OCI-LY3 (cell line): ENCODE measurements around the gene GSG1L.

Experiments
- H2AFZ ChIP-seq: fragments of 200-600, 300-600 bp; shearing (Covaris generic); 2 replicates; pipeline ENCODE4 v1.6.0; 2014; ENCODE audit warnings: antibody characterized with exemption, low read depth, low read length
- H3K27ac ChIP-seq: fragments of 200-600, 300-600 bp; sonication (generic); 2 replicates; pipeline ENCODE4 v1.5.1; 2014; ENCODE audit warnings: mild to moderate bottlenecking, low read length, moderate library complexity, mixed read lengths
- H3K27me3 ChIP-seq: fragments of 200-600, 300-600 bp; sonication (generic); 2 replicates; pipeline ENCODE4 v1.6.1; 2014; ENCODE audit warnings: low read depth, low read length, mixed read lengths
- H3K36me3 ChIP-seq: fragments of 200-600, 300-600 bp; sonication (generic); replicated peaks from 2 replicates; pipeline ENCODE3; 2014; ENCODE audit warnings: low read depth, low read length, mixed read lengths
- H3K4me1 ChIP-seq: fragments of 300-600, 200-600 bp; sonication (generic); 2 replicates; pipeline ENCODE4 v1.6.1; 2014; ENCODE audit warnings: low read length, mixed read lengths
- H3K4me2 ChIP-seq: fragments of 200-600, 300-600 bp; sonication (generic); 2 replicates; pipeline ENCODE4 v1.6.1; 2014; ENCODE audit warnings: low read length, mixed read lengths
- H3K4me3 ChIP-seq: fragments of 300-600, 200-600 bp; sonication (generic); 2 replicates; pipeline ENCODE4 v1.5.1; 2014; ENCODE audit warnings: antibody characterized with exemption, mild to moderate bottlenecking, low read length, moderate library complexity
- H3K79me2 ChIP-seq: fragments of 300-600, 200-600 bp; shearing (Covaris generic); 2 replicates; pipeline ENCODE4 v1.6.1; 2014; ENCODE audit warnings: mild to moderate bottlenecking, low read length, mixed read lengths
- H3K9ac ChIP-seq: fragments of 300-600, 200-600 bp; shearing (Covaris generic); 2 replicates; pipeline ENCODE4 v1.6.0; 2014; ENCODE audit warnings: mild to moderate bottlenecking, low read length, moderate library complexity
- H3K9me3 ChIP-seq: fragments of 200-600, 300-600 bp; shearing (Covaris generic); 2 replicates; pipeline ENCODE4 v1.6.1; 2014; ENCODE audit warnings: low read length, mixed read lengths; ENCODE audit not compliant: insufficient read depth
- H4K20me1 ChIP-seq: fragments of 200-600, 300-600 bp; sonication (generic); 2 replicates; pipeline ENCODE4 v1.6.1; 2016; ENCODE audit warnings: low read length, mixed read lengths; ENCODE audit not compliant: insufficient read depth
- CTCF ChIP-seq: fragments of 200-600, 300-600 bp; sonication (generic); IDR thresholded peaks from 2 replicates; pipeline ENCODE4 v1.5.1; 2014; ENCODE audit warnings: antibody characterized with exemption, low read length, low read depth
- EZH2phosphoT487 ChIP-seq: fragments of 200-600 bp; shearing (Covaris generic); IDR thresholded peaks from 2 replicates; pipeline ENCODE4 v1.6.1; 2018; ENCODE audit warnings: antibody characterized with exemption, mixed run types, low read depth

GSG1L gene

DNA sequence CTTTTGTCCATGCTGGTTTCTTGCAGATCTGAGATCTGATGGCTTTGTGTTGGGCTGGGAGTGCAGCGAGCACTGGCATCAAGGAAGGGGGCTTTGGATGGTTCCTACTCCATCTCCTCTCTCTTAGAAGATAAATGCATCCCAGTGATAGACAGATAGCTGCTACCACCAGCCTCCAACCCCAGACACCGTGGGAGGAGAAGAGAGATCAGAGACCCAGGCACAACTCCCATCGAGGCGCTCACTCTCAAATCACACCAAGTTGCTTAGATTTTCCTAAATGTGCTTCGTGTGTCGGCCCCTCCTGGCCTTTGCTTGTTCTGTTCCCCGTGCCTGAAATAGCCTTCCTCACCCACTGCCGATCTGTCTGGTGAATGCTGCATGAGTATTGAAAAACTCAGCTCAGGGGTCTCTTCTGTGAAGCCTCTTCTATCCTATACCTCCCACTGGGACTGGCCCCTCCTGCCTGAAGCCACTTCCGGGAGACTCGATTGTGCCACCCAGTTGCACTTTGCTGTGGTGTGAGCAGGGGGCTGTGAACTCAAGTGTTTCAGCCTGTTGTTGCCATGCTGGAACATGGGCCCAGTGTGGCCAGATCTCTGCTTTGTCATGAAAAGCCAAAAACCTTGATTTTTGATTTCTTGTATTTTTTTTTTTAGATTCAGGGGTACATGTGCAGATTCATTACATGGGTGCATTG lies 242.7 kb downstream of the GSG1L start:
- Histone ChIP-seq H3K4me2 (no peak overlapping the region), H3K9ac (no peak overlapping the region), H4K20me1 (no peaks in the 10 kb centered on the region), H3K27me3 (peaks cover 27% of the 10 kb centered on the region), H3K79me2 (no peaks in the 10 kb centered on the region), H3K9me3 (no peaks in the 10 kb centered on the region), H2AFZ (no peak overlapping the region), H3K36me3 (no peaks in the 10 kb centered on the region), H3K27ac (no peak overlapping the region), H3K4me1 (no peaks in the 10 kb centered on the region), H3K4me3 (no peak overlapping the region)
- TF ChIP-seq CTCF = no peak

DNA sequence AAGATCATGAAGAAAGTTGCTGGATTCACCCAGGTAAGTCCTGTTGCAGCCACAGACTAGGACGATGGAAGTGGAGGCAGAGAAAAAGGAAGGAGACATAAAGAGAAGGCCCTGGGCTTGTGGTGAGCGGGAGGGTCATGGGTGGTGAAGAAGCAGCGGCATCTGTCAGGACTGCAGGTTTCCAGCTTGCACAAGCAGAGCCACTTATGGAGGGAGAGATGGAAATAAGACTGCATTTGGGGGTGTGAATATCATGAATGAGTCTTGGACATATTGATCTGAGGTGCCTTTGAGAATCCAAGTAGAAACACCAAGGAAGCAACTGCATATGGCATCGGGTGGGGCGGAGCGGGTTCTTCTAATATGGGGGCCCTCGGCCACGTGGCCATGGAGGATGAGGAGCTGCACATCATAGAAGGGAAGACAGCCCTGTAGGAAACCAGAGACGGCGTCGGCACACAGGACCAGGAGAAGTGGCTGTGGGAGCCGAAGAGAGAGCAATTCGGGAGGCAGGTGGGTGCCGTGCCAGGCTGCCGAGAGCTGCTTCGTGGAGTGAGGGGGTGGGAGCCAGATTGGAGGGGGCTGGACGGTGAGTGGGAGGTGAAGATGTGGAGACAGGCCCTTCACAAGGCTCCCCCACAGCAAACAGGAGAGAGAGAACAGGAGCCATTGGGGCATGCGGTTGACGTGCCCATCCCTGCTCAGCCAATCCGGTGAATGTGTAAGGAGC lies 243.5 kb downstream of the GSG1L start:
- no peak overlapping the region for H3K4me3 ChIP-seq
- no peak overlapping the region for H3K9ac ChIP-seq
- H3K79me2 ChIP-seq = no peaks in the 10 kb centered on the region
- H3K27me3 ChIP-seq = peaks cover 28% of the 10 kb centered on the region
- no peaks in the 10 kb centered on the region for H3K9me3 ChIP-seq
- no peak for TF ChIP-seq CTCF
- TF ChIP-seq EZH2phosphoT487 = no peak
- H4K20me1 ChIP-seq = no peaks in the 10 kb centered on the region
- H3K4me1 ChIP-seq = no peaks in the 10 kb centered on the region
- H2AFZ ChIP-seq = no peak overlapping the region
- no peak overlapping the region for H3K4me2 ChIP-seq
- no peaks in the 10 kb centered on the region for H3K36me3 ChIP-seq
- no peak overlapping the region for H3K27ac ChIP-seq

GRCh38 chr16:27819356-27819755 lies 244.2 kb downstream of the GSG1L start:
- Histone ChIP-seq H3K27ac (no peak overlapping the region), H3K27me3 (peaks cover 28% of the 10 kb centered on the region), H3K9me3 (no peaks in the 10 kb centered on the region), H3K4me3 (no peak overlapping the region), H3K4me2 (no peak overlapping the region), H3K36me3 (no peaks in the 10 kb centered on the region), H3K79me2 (no peaks in the 10 kb centered on the region), H3K4me1 (no peaks in the 10 kb centered on the region), H2AFZ (no peak overlapping the region), H3K9ac (no peak overlapping the region), H4K20me1 (no peaks in the 10 kb centered on the region)
- TF ChIP-seq CTCF (no peak), EZH2phosphoT487 (no peak)

DNA sequence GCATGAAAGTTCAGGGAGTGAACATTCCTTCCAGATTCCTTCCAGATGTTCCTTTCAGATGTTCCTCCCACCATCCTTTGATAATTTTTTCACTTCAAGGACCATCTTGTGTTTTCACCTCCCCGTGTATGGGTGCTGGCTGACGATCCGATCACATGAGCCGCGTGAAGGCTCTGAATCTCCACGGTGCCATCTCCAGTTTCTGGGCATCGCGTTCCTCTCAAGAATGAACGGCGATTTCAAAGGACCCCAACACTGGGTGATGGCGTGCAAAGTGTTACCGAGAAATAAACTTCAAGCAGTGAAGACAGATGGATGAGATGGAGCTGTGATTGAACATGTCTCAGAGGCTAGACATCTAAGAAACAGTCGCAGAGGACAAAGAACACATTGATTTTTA lies 245.3 kb downstream of the GSG1L start:
- no peak overlapping the region for H3K4me3 ChIP-seq
- no peaks in the 10 kb centered on the region for H3K79me2 ChIP-seq
- no peaks in the 10 kb centered on the region for H3K36me3 ChIP-seq
- H3K4me2 ChIP-seq = no peak overlapping the region
- TF ChIP-seq EZH2phosphoT487 (no peak), CTCF (no peak)
- H4K20me1 ChIP-seq = no peaks in the 10 kb centered on the region
- no peak overlapping the region for H3K9ac ChIP-seq
- peaks cover 28% of the 10 kb centered on the region for H3K27me3 ChIP-seq
- H3K27ac ChIP-seq = no peak overlapping the region
- no peaks in the 10 kb centered on the region for H3K4me1 ChIP-seq
- no peaks in the 10 kb centered on the region for H3K9me3 ChIP-seq
- H2AFZ ChIP-seq = no peak overlapping the region
